ENCODE measurements around the gene RUBCN.

DNA sequence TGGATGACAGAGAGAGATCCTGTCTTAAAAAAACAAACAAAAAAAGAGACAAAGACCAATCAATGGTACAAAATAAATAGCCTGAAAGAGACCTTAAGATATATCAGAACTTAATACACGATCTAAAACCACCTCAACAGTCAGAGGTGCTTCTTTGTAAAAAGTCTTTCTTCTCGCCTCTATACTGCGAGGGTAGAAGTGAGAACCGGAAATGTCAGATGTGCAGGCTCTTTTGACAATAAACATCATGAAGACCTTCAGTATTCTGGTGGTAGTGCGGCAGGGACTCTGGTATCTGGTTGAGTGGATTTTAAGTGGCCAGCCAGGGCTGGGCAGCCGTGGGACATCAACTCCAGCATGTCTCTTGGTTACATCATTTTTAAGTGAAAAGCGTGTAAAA, 30.0 kb downstream of the RUBCN start:
- no peak for TF ChIP-seq POLR2A (IDR thresholded peaks at IDR 0.05)
- TF ChIP-seq, protein P1, sequence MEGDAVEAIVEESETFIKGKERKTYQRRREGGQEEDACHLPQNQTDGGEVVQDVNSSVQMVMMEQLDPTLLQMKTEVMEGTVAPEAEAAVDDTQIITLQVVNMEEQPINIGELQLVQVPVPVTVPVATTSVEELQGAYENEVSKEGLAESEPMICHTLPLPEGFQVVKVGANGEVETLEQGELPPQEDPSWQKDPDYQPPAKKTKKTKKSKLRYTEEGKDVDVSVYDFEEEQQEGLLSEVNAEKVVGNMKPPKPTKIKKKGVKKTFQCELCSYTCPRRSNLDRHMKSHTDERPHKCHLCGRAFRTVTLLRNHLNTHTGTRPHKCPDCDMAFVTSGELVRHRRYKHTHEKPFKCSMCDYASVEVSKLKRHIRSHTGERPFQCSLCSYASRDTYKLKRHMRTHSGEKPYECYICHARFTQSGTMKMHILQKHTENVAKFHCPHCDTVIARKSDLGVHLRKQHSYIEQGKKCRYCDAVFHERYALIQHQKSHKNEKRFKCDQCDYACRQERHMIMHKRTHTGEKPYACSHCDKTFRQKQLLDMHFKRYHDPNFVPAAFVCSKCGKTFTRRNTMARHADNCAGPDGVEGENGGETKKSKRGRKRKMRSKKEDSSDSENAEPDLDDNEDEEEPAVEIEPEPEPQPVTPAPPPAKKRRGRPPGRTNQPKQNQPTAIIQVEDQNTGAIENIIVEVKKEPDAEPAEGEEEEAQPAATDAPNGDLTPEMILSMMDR (IDR thresholded peaks at IDR 0.05) = no peak

Data from esophagus squamous epithelium (tissue), 4 donors.